ENCODE results near the gene ADAMTS14. TPM values are rescaled to one million over a fixed set of nuclear protein-coding genes. Genes with fewer than 3 reads are reported as not detected.

The ADAMTS14 gene
- total RNA-seq = 2.6 and 3.1 TPM in 2 replicates

GRCh38 chr10:70672165-70673042 lies at the start of gene ADAMTS14:
TSS of gene ADAMTS14 (plus strand) at chr10:70672506. CDS start at chr10:70672803, 297 bp downstream.

GRCh38 chr10:70785190-70785589 lies 112.9 kb downstream of the ADAMTS14 start, which contains the start of gene TBATA:
TSS of gene TBATA (minus strand) at chr10:70785377. CDS start at chr10:70783379, 1,998 bp downstream.

Small RNA genes within 50 kb of the gene (small RNA-seq; reads per million reads assigned to genes)
- gene RPS26P40 = not detected

Other genes starting within 250 kb of the ADAMTS14 start
- gene NODAL, start 230.8 kb upstream of the ADAMTS14 start, total RNA-seq = not detected in 2 replicates
- gene PALD1, start 193.7 kb upstream of the ADAMTS14 start, total RNA-seq = 0.20 TPM in 1 of 2 replicates, not detected in the other
- gene PRF1, start 69.8 kb upstream of the ADAMTS14 start, total RNA-seq = not detected in 2 replicates
- not detected in 2 replicates for gene TBATA, start 112.9 kb downstream of the ADAMTS14 start, total RNA-seq
- gene SGPL1, start 143.4 kb downstream of the ADAMTS14 start, total RNA-seq = 14.7 and 15.8 TPM in 2 replicates
- gene PCBD1, start 216.1 kb downstream of the ADAMTS14 start, total RNA-seq = 29.8 and 31.9 TPM in 2 replicates

All from subcutaneous preadipocyte (primary cell).